ENCODE measurements around the gene MATN1.

Gene MATN1

GRCh38 chr1:30758121-30758688, 34.8 kb upstream of the MATN1 start:
- Histone ChIP-seq H4K8ac (ENCODE audit: low read depth, low read length) (no peak overlapping the region), H3K9ac (ENCODE audit: low read length) (no peak overlapping the region), H3K4me2 (ENCODE audit: low read length) (no peak overlapping the region), H4K91ac (ENCODE audit: low read depth, low read length) (no peak overlapping the region), H3K27ac (ENCODE audit: low read depth, low read length) (no peak overlapping the region), H4K12ac (ENCODE audit: low read depth, low read length) (no peak overlapping the region), H2BK5ac (ENCODE audit: low read depth, low read length, poor library complexity) (no peak overlapping the region), H3K79me2 (ENCODE audit: control insufficient read depth, insufficient read depth, low read length, poor library complexity) (no peaks in the 10 kb centered on the region), H3K79me1 (ENCODE audit: low read length) (peaks cover 10% of the 10 kb centered on the region), H3K4ac (ENCODE audit: low read depth, low read length) (no peak overlapping the region), H3K4me1 (ENCODE audit: control insufficient read depth in 1 of 2, insufficient read depth in 2 of 2, low read length in 2 of 2) (peaks cover 26 to 29% of the 10 kb centered on the region in 2 experiments), H3K36me3 (ENCODE audit: control insufficient read depth in 1 of 2, insufficient read depth in 2 of 2, low read length in 2 of 2) (no peaks in the 10 kb centered on the region), H2BK12ac (ENCODE audit: low read length) (no peak overlapping the region), H3K27me3 (ENCODE audit: insufficient read depth, low read length) (no peaks in the 10 kb centered on the region), H3K4me3 (ENCODE audit: low read depth, low read length) (no peak overlapping the region), H3K9me3 (ENCODE audit: insufficient read depth, low read depth, low read length) (peaks cover 3% of the 10 kb centered on the region), H3K23ac (ENCODE audit: low read length) (no peak overlapping the region), H3K14ac (ENCODE audit: low read length) (no peak overlapping the region), H3K18ac (ENCODE audit: low read length) (no peak overlapping the region), H2BK120ac (ENCODE audit: insufficient read depth, low read length, poor library complexity) (no peak overlapping the region), H2AFZ (ENCODE audit: insufficient read depth, low read length, poor library complexity) (no peak overlapping the region), H2AK5ac (ENCODE audit: low read length) (peak overlapping the region; percentile 26)
- no peak for DNase-seq
- WGBS (ENCODE audit: extremely low coverage, insufficient coverage, insufficient read length) = no CpG with 5 or more reads among the region's 7 CpGs

DNA sequence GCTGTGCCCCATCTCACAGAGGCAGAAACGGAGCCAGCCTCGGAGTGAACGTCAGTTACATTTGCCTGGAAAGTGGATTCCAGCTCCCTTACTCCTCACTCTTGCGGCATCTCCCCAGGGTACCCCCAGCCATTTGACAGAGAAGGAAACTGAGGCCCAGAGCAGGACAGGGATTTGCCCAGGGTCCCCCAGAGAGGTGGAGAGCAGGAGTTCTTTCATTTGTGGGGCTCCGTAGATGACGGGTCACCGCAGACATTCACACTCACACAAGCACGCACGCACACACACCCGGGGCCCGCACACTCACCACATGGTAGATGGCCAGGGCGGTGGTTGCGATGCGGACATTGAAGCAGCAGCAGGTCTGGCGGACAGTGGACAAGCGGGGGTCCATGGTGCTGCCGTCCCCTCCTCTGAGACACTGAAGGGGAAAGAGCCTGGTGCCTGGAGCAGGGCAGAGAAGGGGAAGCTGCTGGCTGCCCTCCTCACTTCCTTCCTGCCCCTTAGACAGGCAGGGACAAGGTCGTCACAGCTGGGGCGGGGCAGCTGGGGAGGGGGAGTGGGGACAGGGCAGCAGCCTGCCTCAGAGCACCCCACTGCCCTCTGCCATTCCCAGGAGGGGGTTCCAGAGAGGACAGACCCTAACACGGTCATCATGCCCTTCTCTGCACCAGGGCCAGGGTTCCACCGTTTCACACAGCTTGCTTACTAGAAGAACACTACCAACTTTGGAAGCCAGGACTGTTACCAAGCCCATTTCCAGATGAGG, 34.2 kb upstream of the MATN1 start, which contains the start of gene LAPTM5:
LAPTM5 (minus strand) TSS at position 423 of the 769 bp plus-strand sequence; CDS start at position 394, 29 bp downstream.
- H3K4ac ChIP-seq (ENCODE audit: low read depth, low read length) = no peak within 1 kb of the TSS
- DNase-seq = no peak
- peak within 1 kb of the TSS; percentile 81 for H2BK12ac ChIP-seq (ENCODE audit: low read length)

DNA sequence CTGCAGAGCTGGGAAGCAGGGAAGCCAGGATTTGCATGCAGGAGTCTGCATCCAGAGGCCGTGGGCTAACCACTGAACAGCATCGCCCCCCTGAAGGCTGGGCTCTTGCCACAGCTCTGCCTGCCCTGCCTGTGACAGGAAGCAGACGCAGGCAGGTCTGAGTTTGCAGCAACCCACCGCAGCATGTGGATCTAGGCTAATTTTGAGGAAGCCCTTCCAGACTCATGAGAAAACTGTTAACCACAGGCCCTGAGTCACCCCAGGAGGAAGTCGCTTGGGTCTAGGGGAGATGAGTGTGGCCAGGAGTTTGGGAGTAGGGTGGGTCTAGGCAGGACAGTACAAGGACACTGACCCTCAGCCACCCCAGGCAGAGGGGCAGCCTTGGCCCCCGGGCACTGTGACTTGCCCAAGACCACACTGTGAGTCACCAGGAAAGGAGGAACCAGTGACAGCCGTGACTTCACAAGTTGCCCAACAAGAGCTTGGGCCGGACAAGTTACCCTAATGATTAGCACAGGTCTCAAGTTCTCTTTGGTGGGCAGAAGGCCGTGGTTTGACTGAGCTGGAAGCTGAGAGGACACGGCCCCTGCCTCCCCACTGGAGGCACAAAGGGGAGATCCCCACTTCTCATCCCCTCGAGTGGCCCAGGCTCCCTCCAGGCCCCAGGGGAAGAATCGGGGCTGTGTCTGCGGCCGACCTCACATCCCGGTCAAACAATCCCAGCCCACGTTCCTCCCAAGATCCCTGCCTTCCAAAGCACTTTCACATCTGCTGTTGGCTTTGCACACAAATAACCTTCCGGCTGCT, 33.4 kb upstream of the MATN1 start:
- Histone ChIP-seq H3K4ac (ENCODE audit: low read depth, low read length) (no peak overlapping the region), H2AFZ (ENCODE audit: insufficient read depth, low read length, poor library complexity) (no peak overlapping the region), H2BK12ac (ENCODE audit: low read length) (peak overlapping the region; percentile 81), H4K91ac (ENCODE audit: low read depth, low read length) (peak overlapping the region; percentile 73), H2AK5ac (ENCODE audit: low read length) (peak overlapping the region; percentile 23), H3K4me3 (ENCODE audit: low read depth, low read length) (no peak overlapping the region), H3K4me1 (ENCODE audit: control insufficient read depth in 1 of 2, insufficient read depth in 2 of 2, low read length in 2 of 2) (peaks cover 24 to 25% of the 10 kb centered on the region in 2 experiments), H3K27me3 (ENCODE audit: insufficient read depth, low read length) (no peaks in the 10 kb centered on the region), H3K27ac (ENCODE audit: low read depth, low read length) (no peak overlapping the region), H3K79me2 (ENCODE audit: control insufficient read depth, insufficient read depth, low read length, poor library complexity) (no peaks in the 10 kb centered on the region), H3K36me3 (ENCODE audit: control insufficient read depth in 1 of 2, insufficient read depth in 2 of 2, low read length in 2 of 2) (no peaks in the 10 kb centered on the region), H4K12ac (ENCODE audit: low read depth, low read length) (no peak overlapping the region), H4K8ac (ENCODE audit: low read depth, low read length) (peak overlapping the region; percentile 40), H3K4me2 (ENCODE audit: low read length) (no peak overlapping the region), H3K79me1 (ENCODE audit: low read length) (peaks cover 7% of the 10 kb centered on the region), H3K23ac (ENCODE audit: low read length) (no peak overlapping the region), H3K14ac (ENCODE audit: low read length) (no peak overlapping the region), H2BK5ac (ENCODE audit: low read depth, low read length, poor library complexity) (peak overlapping the region; percentile 29), H3K18ac (ENCODE audit: low read length) (peak overlapping the region; percentile 36), H3K9me3 (ENCODE audit: insufficient read depth, low read depth, low read length) (peaks cover 3% of the 10 kb centered on the region), H3K9ac (ENCODE audit: low read length) (no peak overlapping the region), H2BK120ac (ENCODE audit: insufficient read depth, low read length, poor library complexity) (no peak overlapping the region)
- peak; percentile 55 to 59 for DNase-seq
- WGBS (ENCODE audit: extremely low coverage, insufficient coverage, insufficient read length) = no CpG with 5 or more reads among the region's 17 CpGs

More for the DNA sequence above, 34.2 kb upstream of the MATN1 start, which contains the start of gene LAPTM5:
- peak within 1 kb of the TSS; percentile 73 for H4K91ac ChIP-seq (ENCODE audit: low read depth, low read length)
- H3K18ac ChIP-seq (ENCODE audit: low read length) = peak within 1 kb of the TSS; percentile 36
- H3K27me3 ChIP-seq (ENCODE audit: insufficient read depth, low read length) = no peaks in the 10 kb centered on the region
- H2BK120ac ChIP-seq (ENCODE audit: insufficient read depth, low read length, poor library complexity) = peak within 1 kb of the TSS; percentile 18
- H3K36me3 ChIP-seq (ENCODE audit: control insufficient read depth in 1 of 2, insufficient read depth in 2 of 2, low read length in 2 of 2) = no peaks in the 10 kb centered on the region
- H3K4me2 ChIP-seq (ENCODE audit: low read length) = no peak within 1 kb of the TSS
- WGBS (ENCODE audit: extremely low coverage, insufficient coverage, insufficient read length) = no CpG with 5 or more reads among the region's 21 CpGs
- no peak within 1 kb of the TSS for H4K12ac ChIP-seq (ENCODE audit: low read depth, low read length)
- H3K79me2 ChIP-seq (ENCODE audit: control insufficient read depth, insufficient read depth, low read length, poor library complexity) = no peaks in the 10 kb centered on the region
- H2AK5ac ChIP-seq (ENCODE audit: low read length) = peak within 1 kb of the TSS; percentile 26
- no peak within 1 kb of the TSS for H2AFZ ChIP-seq (ENCODE audit: insufficient read depth, low read length, poor library complexity)
- no peak within 1 kb of the TSS for H3K23ac ChIP-seq (ENCODE audit: low read length)
- no peak within 1 kb of the TSS for H3K27ac ChIP-seq (ENCODE audit: low read depth, low read length)
- no peak within 1 kb of the TSS for H3K9ac ChIP-seq (ENCODE audit: low read length)
- peak within 1 kb of the TSS; percentile 29 for H2BK5ac ChIP-seq (ENCODE audit: low read depth, low read length, poor library complexity)
- peak within 1 kb of the TSS; percentile 6 for H3K14ac ChIP-seq (ENCODE audit: low read length)
- H3K79me1 ChIP-seq (ENCODE audit: low read length) = peaks cover 10% of the 10 kb centered on the region
- peak within 1 kb of the TSS; percentile 40 for H4K8ac ChIP-seq (ENCODE audit: low read depth, low read length)
- peaks cover 3% of the 10 kb centered on the region for H3K9me3 ChIP-seq (ENCODE audit: insufficient read depth, low read depth, low read length)
- no peak within 1 kb of the TSS for H3K4me3 ChIP-seq (ENCODE audit: low read depth, low read length)
- peaks cover 26 to 29% of the 10 kb centered on the region in 2 experiments for H3K4me1 ChIP-seq (ENCODE audit: control insufficient read depth in 1 of 2, insufficient read depth in 2 of 2, low read length in 2 of 2)

DNA sequence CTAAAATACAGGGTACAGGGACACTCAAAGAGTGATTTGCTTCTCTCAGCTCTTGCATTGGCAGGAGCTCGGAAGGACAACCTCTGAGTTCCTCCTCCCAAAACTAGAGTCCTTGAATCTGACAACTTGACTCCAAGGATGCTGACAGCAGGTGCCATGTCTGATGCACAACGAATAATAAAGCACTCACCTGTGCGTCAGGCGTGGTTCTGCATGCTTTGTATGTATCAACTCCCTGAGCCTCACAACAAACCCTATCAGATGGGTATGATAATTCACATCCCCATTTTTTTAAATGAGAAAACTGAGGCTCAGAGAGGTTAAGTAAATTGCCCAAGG, 32.8 kb upstream of the MATN1 start:
- Histone ChIP-seq H3K4ac (ENCODE audit: low read depth, low read length) (no peak overlapping the region), H2AK5ac (ENCODE audit: low read length) (no peak overlapping the region), H3K79me1 (ENCODE audit: low read length) (peaks cover 7% of the 10 kb centered on the region), H4K8ac (ENCODE audit: low read depth, low read length) (no peak overlapping the region), H3K9ac (ENCODE audit: low read length) (no peak overlapping the region), H4K12ac (ENCODE audit: low read depth, low read length) (no peak overlapping the region), H3K23ac (ENCODE audit: low read length) (no peak overlapping the region), H3K27me3 (ENCODE audit: insufficient read depth, low read length) (no peaks in the 10 kb centered on the region), H2AFZ (ENCODE audit: insufficient read depth, low read length, poor library complexity) (no peak overlapping the region), H3K79me2 (ENCODE audit: control insufficient read depth, insufficient read depth, low read length, poor library complexity) (no peaks in the 10 kb centered on the region), H3K4me1 (ENCODE audit: control insufficient read depth in 1 of 2, insufficient read depth in 2 of 2, low read length in 2 of 2) (peaks cover 19 to 21% of the 10 kb centered on the region in 2 experiments), H3K4me2 (ENCODE audit: low read length) (no peak overlapping the region), H3K9me3 (ENCODE audit: insufficient read depth, low read depth, low read length) (peaks cover 3% of the 10 kb centered on the region), H3K14ac (ENCODE audit: low read length) (no peak overlapping the region), H3K4me3 (ENCODE audit: low read depth, low read length) (no peak overlapping the region), H2BK12ac (ENCODE audit: low read length) (no peak overlapping the region), H3K36me3 (ENCODE audit: control insufficient read depth in 1 of 2, insufficient read depth in 2 of 2, low read length in 2 of 2) (no peaks in the 10 kb centered on the region), H2BK120ac (ENCODE audit: insufficient read depth, low read length, poor library complexity) (no peak overlapping the region), H3K18ac (ENCODE audit: low read length) (no peak overlapping the region), H4K91ac (ENCODE audit: low read depth, low read length) (no peak overlapping the region), H3K27ac (ENCODE audit: low read depth, low read length) (no peak overlapping the region), H2BK5ac (ENCODE audit: low read depth, low read length, poor library complexity) (no peak overlapping the region)
- DNase-seq = no peak
- no CpG with 5 or more reads among the region's 4 CpGs for WGBS (ENCODE audit: extremely low coverage, insufficient coverage, insufficient read length)

Measured in trophoblast cell (in vitro differentiated cells and primary cell).